Stimulated activated CD4-positive, alpha-beta T cell treated with anti-CD3 and anti-CD28 coated beads, Interleukin-2, amount 100 ng/mL, for 4 hours (primary cell): ENCODE measurements around the gene FBXW4.
"Not testable (repeated sequence)": the region's sequence is repeated elsewhere in the genome, so short reads cannot be mapped to it uniquely, and the experiment has no call there.

ENCODE experiments used
- DNase-seq: peaks from one replicate; pipeline ENCODE4 v3.0.0-alpha.2; 2020; ENCODE audit warnings: low read depth

The FBXW4 gene

DNA sequence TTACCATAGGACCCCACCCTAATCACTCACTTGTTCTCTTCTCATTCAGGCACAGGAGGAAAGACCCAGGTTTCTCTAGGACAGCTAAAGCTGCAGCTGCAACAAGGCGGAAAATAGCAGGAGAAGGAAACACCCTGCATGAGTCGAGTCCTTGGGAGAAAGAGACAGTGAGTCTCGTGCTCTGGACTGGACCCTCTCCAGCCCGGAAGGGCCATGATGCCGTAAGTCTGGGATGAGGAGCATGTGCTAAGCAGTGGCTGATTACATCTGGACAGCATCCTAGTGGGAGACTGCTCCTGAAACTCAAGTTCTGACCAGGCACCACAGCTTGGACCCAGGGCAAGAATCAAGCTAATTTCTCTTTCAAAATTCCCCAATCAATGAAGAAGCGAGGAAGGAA lies 39.4 kb downstream of the FBXW4 start:
- no peak for DNase-seq

DNA sequence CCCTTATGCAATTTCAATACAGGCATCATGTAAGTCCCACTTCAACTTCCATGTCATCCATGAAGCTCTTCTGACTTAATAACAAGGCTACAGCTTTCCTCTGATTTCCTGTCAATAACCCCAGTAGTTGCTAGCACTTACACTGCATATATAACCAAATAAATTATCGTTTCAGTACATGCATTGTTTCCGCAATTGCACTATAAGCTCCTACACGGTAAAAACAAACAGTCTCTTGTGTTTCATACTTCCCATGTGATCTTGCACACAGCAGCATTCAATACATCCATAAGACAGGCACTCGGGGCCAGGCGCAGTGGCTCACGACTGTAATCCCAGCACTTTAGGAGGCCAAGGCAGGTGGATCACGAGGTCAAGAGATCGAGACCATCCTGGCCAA lies 41.4 kb downstream of the FBXW4 start:
- no peak for DNase-seq

DNA sequence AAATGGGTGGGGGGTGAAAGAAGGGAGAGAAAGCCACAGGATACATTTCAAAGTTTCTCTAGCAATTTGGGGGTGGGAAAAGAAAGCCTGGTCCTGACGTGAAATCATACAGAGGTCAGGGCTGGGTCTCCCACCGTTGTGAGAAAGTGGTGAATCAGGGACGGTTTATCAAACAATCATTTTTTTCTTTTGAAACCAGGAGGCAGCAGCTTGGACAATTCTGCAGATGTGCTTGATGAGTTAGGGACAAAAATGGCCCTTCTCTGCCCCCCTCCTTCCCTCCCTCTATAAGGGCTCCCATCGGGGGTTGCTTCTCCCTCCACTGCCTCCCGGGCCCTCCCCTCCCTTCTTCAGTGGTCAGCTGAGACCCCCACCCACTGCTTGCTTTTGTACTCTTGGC lies 43.6 kb downstream of the FBXW4 start:
- DNase-seq: no peak

DNA sequence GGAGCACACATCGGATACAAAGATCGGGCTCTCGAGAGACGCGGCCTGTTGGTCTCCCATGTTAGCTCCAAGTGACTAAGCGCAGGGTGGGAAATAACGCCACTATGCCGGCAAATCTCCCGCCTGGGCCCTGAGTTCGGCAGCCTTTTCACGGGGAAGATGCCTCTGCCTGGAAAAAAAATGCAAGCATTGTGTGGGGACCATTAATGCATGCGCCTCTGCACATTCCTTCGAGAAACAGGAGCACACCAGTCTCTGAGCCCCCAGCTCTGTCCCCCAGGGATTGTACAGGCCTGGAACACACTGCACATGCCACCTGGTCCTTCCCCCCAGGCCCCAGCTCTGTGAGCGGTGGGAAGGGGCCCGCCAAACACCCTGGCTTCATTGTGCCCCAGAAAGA lies 44.1 kb downstream of the FBXW4 start:
- no peak for DNase-seq

DNA sequence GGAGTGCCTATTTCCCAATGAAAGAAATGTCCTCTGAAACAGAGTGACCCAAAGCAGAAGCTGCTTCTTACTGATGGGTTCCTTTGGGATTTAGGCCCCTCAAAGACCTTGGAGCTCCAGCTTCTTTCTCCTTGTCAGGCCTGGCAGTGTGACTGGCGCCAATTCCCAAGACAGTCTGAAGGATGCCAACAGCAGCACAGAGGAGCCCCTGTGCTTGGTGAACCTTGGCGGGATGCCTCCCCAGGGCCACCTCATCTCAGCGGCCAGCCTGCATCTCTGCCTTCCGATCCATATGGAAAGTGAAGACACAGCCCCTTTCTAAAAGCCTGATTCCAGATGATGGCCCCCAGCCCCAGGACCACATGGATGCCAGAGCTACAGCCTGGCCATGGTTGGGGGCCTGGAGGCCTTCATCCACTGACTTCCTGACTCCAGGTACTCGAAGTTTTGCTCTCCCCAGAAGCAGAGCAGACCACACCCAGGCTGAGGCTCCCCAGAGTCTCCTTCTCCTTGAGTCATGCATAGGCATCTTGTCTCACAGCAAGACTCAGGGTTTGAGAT lies 45.4 kb downstream of the FBXW4 start:
- DNase-seq: no peak

DNA sequence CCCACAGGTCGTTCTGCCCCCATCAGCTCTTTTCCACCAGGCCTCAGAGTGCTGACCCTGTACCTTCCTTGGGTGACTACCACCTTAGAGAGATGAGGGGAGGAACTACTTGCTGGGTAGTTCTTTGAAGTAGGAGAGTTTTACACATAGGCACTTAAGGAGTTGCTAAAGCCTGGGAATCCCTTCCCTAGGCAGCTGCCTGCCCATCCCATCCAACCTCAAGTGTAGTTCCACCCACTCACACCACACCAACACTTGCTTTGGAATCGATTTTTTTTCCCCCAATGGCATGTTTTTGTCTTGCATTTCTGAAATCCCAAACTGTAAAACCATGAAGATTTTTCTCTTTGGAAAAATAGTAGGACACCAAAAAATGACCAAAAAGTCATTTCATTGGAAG lies 47.7 kb downstream of the FBXW4 start:
- no peak for DNase-seq

DNA sequence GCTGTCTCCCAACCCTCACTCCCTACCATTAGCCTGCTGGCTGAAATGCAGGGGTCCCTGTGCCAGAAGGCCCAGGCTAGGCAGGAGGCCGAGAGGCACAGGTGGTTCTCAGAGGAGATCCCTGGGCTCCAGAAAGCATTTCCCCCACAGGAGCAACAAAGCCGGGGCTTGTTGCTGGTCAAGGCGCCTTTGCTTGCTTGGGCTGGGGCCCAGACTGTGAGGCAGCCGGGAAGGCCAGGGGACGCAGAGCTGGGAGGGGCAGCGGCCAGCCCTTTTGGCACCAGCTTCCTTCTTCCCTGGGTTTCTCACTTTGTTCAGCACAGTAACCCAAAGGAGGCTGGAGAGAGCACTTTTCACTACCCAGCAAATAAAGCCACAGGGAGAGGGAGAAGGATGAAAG lies 48.6 kb downstream of the FBXW4 start:
- DNase-seq: no peak

DNA sequence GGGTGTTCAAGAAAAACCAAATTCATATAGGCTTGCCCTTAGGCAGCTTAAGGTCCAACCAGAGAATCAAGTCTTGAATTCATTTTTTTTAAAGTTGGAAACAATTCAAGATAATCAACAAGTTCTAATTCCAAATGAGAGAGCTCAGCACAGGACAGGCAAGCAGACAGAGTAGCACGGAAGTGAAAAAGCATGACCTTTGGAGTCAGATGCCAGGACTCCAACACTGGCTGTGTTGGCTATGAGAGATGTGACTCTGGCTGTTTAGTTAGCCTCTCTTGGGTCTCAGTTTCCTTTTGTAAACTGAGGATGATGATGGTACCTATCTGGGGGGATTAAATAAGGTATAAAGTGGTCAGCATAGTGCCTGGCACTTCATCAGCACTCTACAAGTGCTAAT lies 49.3 kb downstream of the FBXW4 start:
- no peak for DNase-seq

DNA sequence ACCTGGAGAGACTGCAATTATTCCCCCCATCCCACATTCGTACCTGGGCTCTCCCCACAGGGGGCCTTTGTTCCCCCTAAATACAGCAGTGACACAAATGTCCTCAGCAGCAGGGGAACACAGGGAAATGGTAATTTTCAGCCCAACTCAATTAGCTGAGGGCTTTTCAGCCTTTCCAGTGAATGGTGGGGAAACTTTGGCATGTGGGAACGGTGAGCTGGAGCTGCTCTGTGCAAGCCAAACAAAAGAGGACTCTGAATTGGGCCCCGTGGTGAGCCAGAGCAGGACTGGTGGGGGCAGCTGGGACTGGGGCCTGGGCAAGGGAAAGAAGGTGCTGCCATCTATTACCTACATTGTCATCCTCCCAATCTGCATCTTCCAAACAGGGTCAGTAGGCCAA lies 51.0 kb downstream of the FBXW4 start:
- no peak for DNase-seq

DNA sequence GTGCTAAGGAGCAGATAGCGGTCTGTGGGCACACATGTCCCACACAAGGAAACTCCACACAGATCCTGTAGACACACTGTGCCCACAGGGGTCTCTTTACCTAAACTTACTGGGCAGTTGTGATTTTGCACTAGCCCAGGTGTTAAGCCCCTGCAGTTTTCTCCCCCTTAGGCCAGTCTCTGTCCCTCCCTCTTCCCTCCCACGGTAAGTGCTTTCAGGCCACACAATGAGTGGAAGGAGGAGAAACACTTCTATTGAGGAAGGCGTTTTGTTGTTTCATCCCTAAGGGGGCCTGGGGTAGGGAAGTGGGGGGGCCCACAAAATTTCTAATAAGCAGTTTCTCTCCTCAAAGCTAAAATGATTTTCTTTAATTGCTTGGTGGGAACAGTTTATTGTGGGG lies 51.4 kb downstream of the FBXW4 start:
- no peak for DNase-seq

DNA sequence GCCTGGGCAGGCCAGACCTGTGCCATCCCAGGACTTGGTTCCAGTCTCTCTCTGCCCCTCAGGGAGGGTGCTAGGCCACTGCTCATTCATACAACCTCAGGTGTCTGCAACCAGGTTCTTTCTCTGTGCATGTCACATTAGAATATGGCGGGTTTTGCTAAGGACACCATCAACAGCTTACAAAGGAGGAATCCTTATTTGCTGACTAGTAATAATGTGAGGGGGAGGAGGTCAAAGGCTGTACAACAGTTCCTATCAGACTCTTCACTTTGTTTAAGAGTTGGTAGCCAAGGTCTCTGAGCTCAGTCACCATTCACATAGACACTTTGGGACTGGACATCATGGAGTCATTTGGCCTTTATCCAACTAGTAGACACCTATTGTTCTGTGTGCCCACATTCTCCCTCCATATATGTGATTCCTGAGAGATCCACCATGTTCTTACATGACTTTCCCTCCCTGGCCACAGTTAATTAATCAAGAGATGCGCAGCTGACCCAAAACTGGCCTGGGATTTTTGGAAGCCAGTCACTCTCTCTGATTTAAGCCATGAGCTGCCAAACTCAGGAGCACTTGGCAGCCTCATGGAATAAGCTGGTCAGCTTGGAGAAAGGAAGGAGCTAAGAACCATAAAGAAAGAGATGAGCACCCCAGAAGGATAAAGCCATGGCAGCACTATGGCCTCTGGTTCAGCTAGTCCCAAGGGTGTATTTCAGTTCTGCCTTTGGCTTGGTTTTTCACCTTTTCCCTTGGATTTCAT lies 55.6 kb downstream of the FBXW4 start:
- DNase-seq: no peak

DNA sequence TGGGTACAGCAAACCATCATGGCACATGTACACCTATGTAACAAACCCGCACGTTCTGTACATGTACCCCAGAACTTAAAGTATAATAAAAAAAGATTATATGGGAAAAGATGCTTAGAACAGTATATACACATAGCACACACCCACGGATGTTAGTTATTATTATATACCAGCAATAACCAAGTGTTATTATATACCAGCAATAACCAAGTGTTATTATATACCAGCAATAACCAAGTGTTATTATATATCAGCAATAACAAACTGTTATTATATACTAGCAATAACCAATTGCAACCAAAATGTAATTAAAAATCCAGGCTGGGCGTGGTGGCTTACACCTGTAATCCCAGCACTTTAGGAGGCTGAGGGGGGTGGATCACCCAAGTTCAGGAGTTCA lies 61.5 kb downstream of the FBXW4 start:
- not testable (repeated sequence) for DNase-seq

DNA sequence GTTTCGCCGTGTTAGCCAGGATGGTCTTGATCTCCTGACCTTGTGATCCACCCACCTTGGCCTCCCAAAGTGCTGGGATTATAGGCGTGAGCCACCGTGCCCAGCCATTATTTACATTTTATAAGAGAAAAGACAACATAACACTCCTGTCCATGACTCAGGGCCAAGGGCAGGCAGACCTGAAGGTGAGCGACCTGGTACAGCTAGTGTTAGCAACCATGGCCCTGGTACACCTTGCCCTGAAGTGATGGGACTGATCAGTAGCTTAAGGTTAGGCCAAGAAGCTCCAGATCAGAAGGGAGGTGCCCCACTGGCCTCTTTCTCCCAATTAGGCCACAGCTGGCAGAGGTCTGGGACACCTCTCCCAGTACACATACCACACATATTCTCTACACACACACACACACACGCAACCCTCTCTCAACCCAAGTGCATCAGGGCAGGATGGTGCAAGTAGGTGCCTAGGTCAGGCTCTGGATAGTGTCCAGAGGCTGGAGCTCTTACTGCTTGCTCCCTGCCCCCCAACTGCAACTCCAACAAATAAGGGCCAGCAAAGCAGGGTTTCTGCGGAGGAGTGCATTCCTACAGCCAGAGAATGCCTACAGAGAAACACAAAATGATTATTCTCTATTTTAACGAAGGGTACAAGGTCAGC lies 63.0 kb downstream of the FBXW4 start:
- no peak for DNase-seq

DNA sequence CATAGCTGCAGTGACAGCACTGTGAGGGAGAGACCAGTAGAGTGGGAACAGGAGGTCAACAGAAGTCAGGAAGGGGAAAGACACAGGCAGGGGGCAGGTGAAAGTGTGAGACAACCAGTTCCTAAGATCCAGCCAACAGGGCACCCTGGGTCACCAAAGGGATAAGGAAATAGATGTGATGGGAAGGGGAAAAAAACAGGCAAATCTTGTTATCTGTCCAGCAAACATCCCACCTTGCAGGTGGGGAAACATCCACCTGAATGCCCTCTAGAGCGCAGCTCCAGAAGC lies 64.4 kb downstream of the FBXW4 start:
- no peak for DNase-seq

DNA sequence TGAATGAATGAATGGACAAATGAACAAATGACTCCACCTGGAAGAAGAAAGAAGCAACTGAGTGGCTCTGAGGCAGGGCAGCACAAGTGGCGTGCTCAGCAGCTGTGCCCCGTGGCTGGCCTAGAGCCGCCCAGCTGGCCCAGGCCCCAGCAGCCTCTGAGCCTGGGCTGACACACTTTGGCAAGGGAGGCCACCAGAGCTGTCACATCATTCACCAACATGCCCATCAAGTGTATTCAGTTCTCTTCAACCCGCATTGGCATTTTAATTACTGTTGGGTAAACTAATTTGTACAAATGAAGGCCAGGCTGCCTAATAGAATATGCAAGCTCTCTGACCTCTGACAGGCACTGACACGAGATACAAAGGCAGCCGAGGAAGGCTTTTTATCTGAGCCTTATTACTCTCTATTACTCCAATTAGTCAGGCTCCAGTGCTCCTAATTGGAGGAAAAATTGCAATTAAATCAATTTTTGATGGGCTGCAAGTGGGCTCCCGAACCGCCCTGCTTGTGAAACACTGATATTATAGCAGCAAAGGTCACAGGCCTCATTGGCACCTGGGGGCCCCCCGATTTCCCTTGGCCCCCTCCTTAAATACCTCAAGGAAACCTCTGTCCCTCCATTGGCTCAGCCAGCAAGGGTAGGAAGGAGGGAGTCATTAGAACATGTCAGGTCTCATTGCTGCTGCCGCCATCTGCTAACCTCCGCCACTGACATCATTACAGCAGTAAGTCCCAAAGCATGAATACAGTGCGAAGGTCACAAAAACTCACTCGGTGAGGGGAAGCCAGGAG lies 64.9 kb downstream of the FBXW4 start:
- DNase-seq: no peak

DNA sequence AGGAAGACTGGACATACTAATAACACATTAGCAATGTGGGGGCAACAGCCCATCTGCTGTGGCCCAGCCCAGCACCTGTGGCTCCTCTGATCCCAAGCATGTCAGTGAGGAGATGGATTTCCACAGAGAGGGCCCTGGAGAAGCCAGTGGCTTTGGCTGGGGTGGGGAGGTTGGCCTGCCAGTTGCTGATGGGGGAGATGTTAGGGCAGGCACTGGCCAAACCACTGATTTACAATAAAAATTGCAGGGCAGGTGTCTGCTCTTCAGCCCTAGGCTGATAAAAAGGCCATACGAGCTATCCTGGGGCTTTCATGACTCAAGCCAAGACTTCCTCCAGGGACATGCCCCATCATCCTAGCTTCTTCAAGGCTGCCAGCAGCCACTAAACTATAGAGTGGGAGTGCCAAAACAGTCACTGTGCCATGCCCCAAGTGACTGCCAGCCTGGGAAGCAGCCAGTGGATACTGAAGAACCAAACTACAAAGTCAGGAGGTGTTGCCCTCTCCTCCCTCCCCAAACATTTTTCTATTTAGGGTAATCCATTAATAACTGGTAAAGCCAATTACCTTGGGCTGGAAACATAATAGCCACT lies 69.1 kb downstream of the FBXW4 start:
- no peak for DNase-seq

DNA sequence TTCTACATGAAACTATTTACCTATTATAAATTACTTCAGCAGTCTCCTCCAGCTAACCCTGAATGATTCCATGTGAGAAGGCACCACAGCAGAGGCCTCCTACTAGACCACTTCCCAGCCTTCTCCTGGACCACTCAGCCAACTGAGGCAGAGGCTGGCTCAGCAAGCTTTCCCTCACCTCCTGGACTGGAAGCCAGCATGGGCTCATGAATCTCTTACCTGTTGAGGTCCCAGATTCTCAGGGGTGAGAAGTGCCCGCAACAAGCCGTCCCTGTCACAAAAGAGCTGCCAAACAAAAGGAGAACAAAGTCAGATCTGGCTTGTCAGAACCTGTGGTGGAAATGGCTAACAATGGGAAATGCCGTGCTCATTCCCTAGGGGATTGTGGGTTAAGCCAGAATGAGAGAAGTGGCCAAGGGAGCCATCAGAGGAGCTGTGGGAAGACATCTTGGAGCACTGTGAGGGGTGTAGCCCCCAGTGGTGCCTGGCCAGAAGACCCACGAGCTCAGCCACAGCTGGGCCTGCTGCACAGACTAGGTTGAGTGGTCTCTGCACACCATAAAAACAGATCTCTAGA lies 70.4 kb downstream of the FBXW4 start:
- DNase-seq: no peak

DNA sequence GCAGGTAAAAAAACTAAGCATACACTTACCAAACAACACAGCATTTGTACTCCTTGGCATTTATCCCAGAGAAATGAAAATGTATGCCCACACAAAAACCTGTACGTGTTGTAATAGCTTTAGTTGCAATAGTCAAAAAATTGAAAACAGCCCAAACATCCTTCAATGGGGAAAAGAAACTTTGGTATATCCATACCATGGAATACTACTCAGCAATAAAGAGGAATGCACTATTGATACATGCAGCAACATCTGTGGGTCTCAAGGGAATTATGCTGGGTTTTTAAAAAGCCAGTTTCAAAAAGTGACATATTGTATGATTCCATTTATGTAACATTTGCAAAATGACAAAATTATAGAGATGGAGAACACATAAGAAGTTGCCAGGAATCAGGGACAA lies 71.4 kb downstream of the FBXW4 start:
- DNase-seq: no peak

DNA sequence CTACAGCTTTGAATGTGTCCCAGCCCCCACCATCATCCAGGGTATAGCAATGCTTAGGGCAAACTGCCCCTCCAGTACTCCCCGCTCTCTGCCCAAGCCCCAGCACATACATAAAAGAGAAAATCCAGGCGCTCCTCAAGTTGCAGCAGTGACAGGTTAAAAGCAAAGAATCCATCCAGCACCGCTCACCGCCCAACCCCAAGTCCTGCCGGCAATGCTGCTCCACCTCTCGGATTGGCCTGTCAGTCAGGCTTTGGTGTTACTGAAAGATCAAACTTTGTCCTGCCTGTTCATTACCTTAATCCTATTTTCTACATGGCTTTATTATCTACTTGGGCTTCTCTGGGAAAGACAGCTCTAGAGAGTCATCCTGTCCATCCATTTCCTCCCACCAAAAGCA lies 75.0 kb downstream of the FBXW4 start:
- DNase-seq: no peak

DNA sequence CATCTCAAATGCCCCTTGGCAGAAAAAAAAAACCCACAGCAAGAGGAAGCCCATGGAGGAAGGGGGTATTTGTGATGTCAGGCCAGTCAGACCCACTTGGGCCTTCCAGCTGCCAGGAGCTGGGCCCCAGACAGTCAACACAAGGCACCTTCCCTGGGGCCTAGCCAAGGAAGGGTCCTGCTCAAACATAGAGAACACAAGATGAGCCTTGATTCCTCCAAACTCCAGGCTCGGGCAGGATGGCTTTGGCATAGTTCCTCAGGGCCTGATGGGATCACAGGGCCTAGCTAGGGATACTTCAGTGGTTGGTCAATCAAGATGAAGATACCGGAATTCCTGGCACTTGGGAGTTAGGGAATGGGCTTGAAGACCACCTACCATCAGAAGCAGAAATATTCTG lies 76.1 kb downstream of the FBXW4 start:
- no peak for DNase-seq

DNA sequence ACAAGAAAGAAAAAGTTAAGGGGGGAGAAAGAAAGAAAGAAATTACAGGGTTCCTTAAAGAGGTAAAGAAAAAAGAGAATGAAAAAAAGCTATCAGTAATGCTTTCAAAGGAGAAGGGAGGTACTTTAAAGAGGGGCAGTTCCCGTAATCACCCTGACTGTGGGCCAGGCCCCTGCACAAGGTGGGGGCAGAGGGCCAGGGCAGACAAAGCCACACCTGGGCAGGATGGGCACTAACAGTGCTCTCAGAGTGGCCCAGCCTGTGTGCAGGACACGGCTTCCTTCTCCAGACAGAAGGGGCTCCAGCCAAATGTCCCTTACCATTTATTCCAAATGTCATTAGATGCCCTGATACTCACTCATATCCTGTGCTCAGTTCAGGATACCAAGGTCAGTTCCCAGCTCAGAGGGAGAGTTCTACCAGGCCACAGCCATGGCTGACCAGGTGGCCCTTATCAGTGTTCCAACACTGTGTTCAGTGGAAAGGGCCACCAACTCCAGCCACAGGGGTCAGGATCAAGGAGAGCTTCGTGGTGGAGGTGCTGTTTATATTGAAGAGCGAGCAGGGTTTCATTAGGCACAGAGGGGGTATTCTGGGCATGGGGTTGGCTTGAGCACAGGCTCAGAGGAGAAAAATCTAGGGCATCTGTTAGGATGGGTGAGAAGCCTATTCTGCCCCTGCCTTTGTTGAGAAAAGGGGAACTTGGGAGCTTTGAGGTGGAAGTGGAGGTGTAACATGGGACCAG lies 77.0 kb downstream of the FBXW4 start:
- no peak for DNase-seq
